GM23338 (cell line): ENCODE results near the gene AGRN. TPM values are rescaled to one million over a fixed set of nuclear protein-coding genes. Genes with fewer than 3 reads are reported as not detected.

Experiments used
- CREB1 ChIP-seq: fragments of 250-450 bp; sonication (Bioruptor Pico); IDR thresholded peaks from 2 replicates; pipeline ENCODE4 v1.5.0; 2020; ENCODE audit warnings: low read depth, mild to moderate bottlenecking, moderate library complexity
- CTCF ChIP-seq, 2 experiments: fragments of 200-600 bp in 1 of 2; sonication (generic) in 1 of 2; conservative IDR thresholded peaks; 2 replicates each; pipeline versions ENCODE4 v1.5.1 to v1.6.1; 2016 to 2017; ENCODE audit warnings: antibody characterized with exemption in 2 of 2, low read depth in 2 of 2, mild to moderate bottlenecking in 2 of 2, moderate library complexity in 1 of 2
- EZH2 ChIP-seq: fragments of 200-600 bp; sonication (generic); IDR thresholded peaks from one replicate; pipeline ENCODE4 v1.8.0; 2017; ENCODE audit warnings: antibody characterized with exemption, mild to moderate bottlenecking, low read depth; ENCODE audit not compliant: unreplicated experiment
- JUNB ChIP-seq: IDR thresholded peaks from one replicate; pipeline ENCODE4 v1.6.1; 2016; ENCODE audit warnings: antibody characterized with exemption; ENCODE audit not compliant: unreplicated experiment
- NANOG ChIP-seq: IDR thresholded peaks from 2 replicates; pipeline ENCODE4 v1.6.1; 2016; ENCODE audit warnings: antibody characterized with exemption, borderline replicate concordance
- POLR2AphosphoS5 ChIP-seq: IDR thresholded peaks from 2 replicates; pipeline ENCODE4 v1.6.1; 2016; ENCODE audit warnings: antibody characterized with exemption, low read depth
- STAT1 ChIP-seq: IDR thresholded peaks from one replicate; pipeline ENCODE4 v1.6.1; 2016; ENCODE audit warnings: antibody characterized with exemption; ENCODE audit not compliant: unreplicated experiment
- ZNF114 ChIP-seq: fragments of 250-450 bp; sonication (Bioruptor Pico); IDR thresholded peaks from 2 replicates; pipeline ENCODE4 v1.5.0; 2020; ENCODE audit warnings: mild to moderate bottlenecking, moderate library complexity
- ZNF331 ChIP-seq: fragments of 250-450 bp; sonication (Bioruptor Pico); IDR thresholded peaks from 2 replicates; pipeline ENCODE4 v1.5.0; 2020; ENCODE audit warnings: low read depth, mild to moderate bottlenecking, moderate library complexity
- polyA plus RNA-seq: library from polyadenylated mRNA; unstranded; fragments of >200 nt; fragmentation: Nextera tagmentation; extraction: Ambion mirVana; gene quantifications from 2 replicates; pipeline ENCODE4 v1.2.1, GENCODE V29; 2016
- total RNA-seq: library from RNA; depleted of rRNA; stranded (reverse); fragments of >200 nt; shearing (Covaris generic); gene quantifications from 2 replicates; pipeline ENCODE4 v1.2.3, GENCODE V29; 2014
- TF ChIP-seq, protein P1 (sequence below): fragments of 250-450 bp; sonication (Bioruptor Pico); IDR thresholded peaks from 2 replicates; pipeline ENCODE4 v1.5.0; 2020; ENCODE audit warnings: mild to moderate bottlenecking, moderate library complexity

Gene AGRN
- total and polyA plus RNA-seq, 2 experiments from 2014 or later, result 12.3 to 185 TPM

DNA sequence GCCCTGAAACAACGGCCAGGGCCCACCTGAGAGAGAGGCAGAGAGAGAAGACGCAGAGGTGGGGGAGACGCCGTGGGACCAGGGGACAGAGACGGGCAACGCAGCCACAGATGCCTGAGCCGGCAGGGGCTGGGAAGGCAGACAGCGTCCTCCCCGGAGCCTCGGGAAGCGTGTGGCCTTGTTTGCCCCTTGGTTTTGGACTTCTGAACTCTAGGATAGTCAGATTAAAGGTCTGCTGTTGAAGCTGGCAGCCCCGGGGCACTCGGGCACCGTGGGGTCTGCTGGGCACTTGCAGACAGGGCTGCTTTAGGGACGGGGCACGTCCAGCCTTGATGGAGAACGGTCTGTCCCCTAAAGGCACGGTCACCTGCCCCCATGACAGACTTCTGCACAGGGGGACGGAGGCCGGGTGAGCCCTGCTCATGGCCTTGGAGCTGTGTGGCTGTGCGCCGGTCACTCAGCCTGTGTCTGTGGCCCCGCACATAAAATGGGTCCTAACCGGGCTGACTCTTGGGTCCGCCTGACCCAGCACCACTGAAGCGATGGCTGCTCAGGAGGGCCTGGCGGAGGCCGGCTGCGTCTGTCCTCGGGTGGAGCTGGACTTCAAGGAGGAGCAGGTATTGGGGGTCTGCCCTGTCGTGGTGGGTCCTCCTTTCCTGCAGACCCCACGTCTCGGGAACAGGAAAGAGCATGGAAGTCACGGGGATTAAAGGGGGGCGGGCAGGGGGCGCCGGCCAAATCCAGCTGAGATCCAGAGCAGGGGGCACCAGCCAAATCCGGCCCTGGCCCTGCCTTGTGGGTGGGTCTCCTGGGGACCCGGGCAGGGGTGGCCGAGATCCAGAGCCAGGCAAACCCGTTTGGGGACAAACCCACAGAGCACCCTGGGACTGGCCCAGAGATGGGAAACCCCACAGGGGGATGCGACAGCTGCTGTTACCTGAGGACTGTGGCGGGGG lies 63.8 kb downstream of the AGRN start (continued):
- TF ChIP-seq, protein P1, sequence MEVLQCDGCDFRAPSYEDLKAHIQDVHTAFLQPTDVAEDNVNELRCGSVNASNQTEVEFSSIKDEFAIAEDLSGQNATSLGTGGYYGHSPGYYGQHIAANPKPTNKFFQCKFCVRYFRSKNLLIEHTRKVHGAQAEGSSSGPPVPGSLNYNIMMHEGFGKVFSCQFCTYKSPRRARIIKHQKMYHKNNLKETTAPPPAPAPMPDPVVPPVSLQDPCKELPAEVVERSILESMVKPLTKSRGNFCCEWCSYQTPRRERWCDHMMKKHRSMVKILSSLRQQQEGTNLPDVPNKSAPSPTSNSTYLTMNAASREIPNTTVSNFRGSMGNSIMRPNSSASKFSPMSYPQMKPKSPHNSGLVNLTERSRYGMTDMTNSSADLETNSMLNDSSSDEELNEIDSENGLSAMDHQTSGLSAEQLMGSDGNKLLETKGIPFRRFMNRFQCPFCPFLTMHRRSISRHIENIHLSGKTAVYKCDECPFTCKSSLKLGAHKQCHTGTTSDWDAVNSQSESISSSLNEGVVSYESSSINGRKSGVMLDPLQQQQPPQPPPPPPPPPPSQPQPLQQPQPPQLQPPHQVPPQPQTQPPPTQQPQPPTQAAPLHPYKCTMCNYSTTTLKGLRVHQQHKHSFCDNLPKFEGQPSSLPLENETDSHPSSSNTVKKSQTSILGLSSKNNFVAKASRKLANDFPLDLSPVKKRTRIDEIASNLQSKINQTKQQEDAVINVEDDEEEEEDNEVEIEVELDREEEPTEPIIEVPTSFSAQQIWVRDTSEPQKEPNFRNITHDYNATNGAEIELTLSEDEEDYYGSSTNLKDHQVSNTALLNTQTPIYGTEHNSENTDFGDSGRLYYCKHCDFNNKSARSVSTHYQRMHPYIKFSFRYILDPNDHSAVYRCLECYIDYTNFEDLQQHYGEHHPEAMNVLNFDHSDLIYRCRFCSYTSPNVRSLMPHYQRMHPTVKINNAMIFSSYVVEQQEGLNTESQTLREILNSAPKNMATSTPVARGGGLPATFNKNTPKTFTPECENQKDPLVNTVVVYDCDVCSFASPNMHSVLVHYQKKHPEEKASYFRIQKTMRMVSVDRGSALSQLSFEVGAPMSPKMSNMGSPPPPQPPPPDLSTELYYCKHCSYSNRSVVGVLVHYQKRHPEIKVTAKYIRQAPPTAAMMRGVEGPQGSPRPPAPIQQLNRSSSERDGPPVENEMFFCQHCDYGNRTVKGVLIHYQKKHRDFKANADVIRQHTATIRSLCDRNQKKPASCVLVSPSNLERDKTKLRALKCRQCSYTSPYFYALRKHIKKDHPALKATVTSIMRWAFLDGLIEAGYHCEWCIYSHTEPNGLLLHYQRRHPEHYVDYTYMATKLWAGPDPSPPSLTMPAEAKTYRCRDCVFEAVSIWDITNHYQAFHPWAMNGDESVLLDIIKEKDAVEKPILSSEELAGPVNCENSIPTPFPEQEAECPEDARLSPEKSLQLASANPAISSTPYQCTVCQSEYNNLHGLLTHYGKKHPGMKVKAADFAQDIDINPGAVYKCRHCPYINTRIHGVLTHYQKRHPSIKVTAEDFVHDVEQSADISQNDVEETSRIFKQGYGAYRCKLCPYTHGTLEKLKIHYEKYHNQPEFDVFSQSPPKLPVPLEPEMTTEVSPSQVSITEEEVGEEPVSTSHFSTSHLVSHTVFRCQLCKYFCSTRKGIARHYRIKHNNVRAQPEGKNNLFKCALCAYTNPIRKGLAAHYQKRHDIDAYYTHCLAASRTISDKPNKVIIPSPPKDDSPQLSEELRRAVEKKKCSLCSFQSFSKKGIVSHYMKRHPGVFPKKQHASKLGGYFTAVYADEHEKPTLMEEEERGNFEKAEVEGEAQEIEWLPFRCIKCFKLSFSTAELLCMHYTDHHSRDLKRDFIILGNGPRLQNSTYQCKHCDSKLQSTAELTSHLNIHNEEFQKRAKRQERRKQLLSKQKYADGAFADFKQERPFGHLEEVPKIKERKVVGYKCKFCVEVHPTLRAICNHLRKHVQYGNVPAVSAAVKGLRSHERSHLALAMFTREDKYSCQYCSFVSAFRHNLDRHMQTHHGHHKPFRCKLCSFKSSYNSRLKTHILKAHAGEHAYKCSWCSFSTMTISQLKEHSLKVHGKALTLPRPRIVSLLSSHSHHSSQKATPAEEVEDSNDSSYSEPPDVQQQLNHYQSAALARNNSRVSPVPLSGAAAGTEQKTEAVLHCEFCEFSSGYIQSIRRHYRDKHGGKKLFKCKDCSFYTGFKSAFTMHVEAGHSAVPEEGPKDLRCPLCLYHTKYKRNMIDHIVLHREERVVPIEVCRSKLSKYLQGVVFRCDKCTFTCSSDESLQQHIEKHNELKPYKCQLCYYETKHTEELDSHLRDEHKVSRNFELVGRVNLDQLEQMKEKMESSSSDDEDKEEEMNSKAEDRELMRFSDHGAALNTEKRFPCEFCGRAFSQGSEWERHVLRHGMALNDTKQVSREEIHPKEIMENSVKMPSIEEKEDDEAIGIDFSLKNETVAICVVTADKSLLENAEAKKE, result no peak
- no peak for TF ChIP-seq JUNB
- TF ChIP-seq POLR2AphosphoS5, result no peak
- no peak for TF ChIP-seq ZNF331 (CRISPR knock-in tag)
- no peak for TF ChIP-seq CTCF (conservative IDR thresholded peaks at IDR 0.05; ENCODE audit: low read depth in 2 of 2)
- no peak for TF ChIP-seq CREB1
- TF ChIP-seq STAT1, result no peak
- no peak for TF ChIP-seq NANOG
- no peak for TF ChIP-seq EZH2
- no peak for TF ChIP-seq ZNF114 (CRISPR knock-in tag)
